H9 (cell line): ENCODE results near the gene CFAP100. TPM values are rescaled to one million over a fixed set of nuclear protein-coding genes. Genes with fewer than 3 reads are reported as not detected.

Experiments used
- DNase-seq: peaks from one replicate; pipeline ENCODE4 v3.0.0-alpha.2; 2017
- H2AFZ ChIP-seq: one replicate; pipeline ENCODE4 v1.6.1; 2013; ENCODE audit warnings: mild to moderate bottlenecking, low read length, control low read depth, moderate library complexity
- H2AK5ac ChIP-seq: 2 replicates; pipeline ENCODE4 v1.6.1; 2013; ENCODE audit warnings: low read length, control low read depth, mixed read lengths; ENCODE audit not compliant: insufficient read length
- H2BK120ac ChIP-seq: one replicate; pipeline ENCODE4 v1.6.1; 2013; ENCODE audit warnings: low read depth, mild to moderate bottlenecking, low read length, control low read depth, inconsistent platforms; ENCODE audit not compliant: poor library complexity, severe bottlenecking
- H2BK12ac ChIP-seq: 2 replicates; pipeline ENCODE4 v1.6.1; 2013; ENCODE audit warnings: low read length, control low read depth, mixed read lengths, low read depth; ENCODE audit not compliant: insufficient read length
- H2BK15ac ChIP-seq: 2 replicates; pipeline ENCODE4 v1.6.1; 2013; ENCODE audit warnings: low read depth, low read length, control low read depth
- H2BK20ac ChIP-seq: one replicate; pipeline ENCODE4 v1.6.1; 2013; ENCODE audit warnings: low read depth, mild to moderate bottlenecking, low read length, control low read depth, inconsistent platforms; ENCODE audit not compliant: poor library complexity, severe bottlenecking
- H2BK5ac ChIP-seq: 2 replicates; pipeline ENCODE4 v1.6.1; 2013; ENCODE audit warnings: low read length, control low read depth, mixed read lengths; ENCODE audit not compliant: insufficient read length
- H3K14ac ChIP-seq: 2 replicates; pipeline ENCODE4 v1.6.1; 2013; ENCODE audit warnings: low read length, control low read depth; ENCODE audit not compliant: insufficient read depth
- H3K18ac ChIP-seq: 2 replicates; pipeline ENCODE4 v1.6.1; 2013; ENCODE audit warnings: low read depth, mild to moderate bottlenecking, mixed read lengths, low read length, control low read depth; ENCODE audit not compliant: insufficient read length
- H3K23ac ChIP-seq: 2 replicates; pipeline ENCODE4 v1.6.1; 2013; ENCODE audit warnings: low read length, control low read depth, mixed read lengths, low read depth; ENCODE audit not compliant: insufficient read length
- H3K23me2 ChIP-seq: 2 replicates; pipeline ENCODE4 v1.6.1; 2013; ENCODE audit warnings: low read depth, mild to moderate bottlenecking, mixed read lengths, low read length, control low read depth; ENCODE audit not compliant: insufficient read length, poor library complexity, severe bottlenecking
- H3K27ac ChIP-seq: 2 replicates; pipeline ENCODE4 v1.5.1; 2013; ENCODE audit warnings: low read length, control low read depth, mixed read lengths, low read depth; ENCODE audit not compliant: insufficient read length
- H3K27me3 ChIP-seq: 2 replicates; pipeline ENCODE4 v1.6.1; 2013; ENCODE audit warnings: low read length, control low read depth, inconsistent platforms; ENCODE audit not compliant: insufficient read depth
- H3K4ac ChIP-seq: 2 replicates; pipeline ENCODE4 v1.6.1; 2013; ENCODE audit warnings: low read depth, mild to moderate bottlenecking, control low read depth, inconsistent platforms, low read length, moderate library complexity
- H3K4me1 ChIP-seq: 2 replicates; pipeline ENCODE4 v1.6.1; 2013; ENCODE audit warnings: low read length, control low read depth, inconsistent platforms; ENCODE audit not compliant: insufficient read depth
- H3K4me2 ChIP-seq: 2 replicates; pipeline ENCODE4 v1.6.1; 2013; ENCODE audit warnings: low read length, control low read depth, mixed read lengths; ENCODE audit not compliant: insufficient read length, insufficient read depth
- H3K56ac ChIP-seq: 2 replicates; pipeline ENCODE4 v1.6.1; 2013; ENCODE audit warnings: low read depth, mild to moderate bottlenecking, mixed read lengths, low read length, control low read depth; ENCODE audit not compliant: insufficient read length
- H3K79me1 ChIP-seq: 2 replicates; pipeline ENCODE4 v1.6.1; 2013; ENCODE audit warnings: low read depth, mild to moderate bottlenecking, moderate library complexity, low read length, control low read depth, inconsistent platforms; ENCODE audit not compliant: insufficient read depth, poor library complexity, severe bottlenecking
- H3K79me2 ChIP-seq: 2 replicates; pipeline ENCODE4 v1.6.1; 2013; ENCODE audit warnings: low read length, control low read depth, inconsistent platforms; ENCODE audit not compliant: insufficient read depth
- H3K9ac ChIP-seq: 2 replicates; pipeline ENCODE4 v1.6.1; 2013; ENCODE audit warnings: low read length, control low read depth, mixed read lengths; ENCODE audit not compliant: insufficient read length; ENCODE audit errors: extremely low read depth
- H3K9me3 ChIP-seq: one replicate; pipeline ENCODE4 v1.6.1; 2013; ENCODE audit warnings: low read depth, low read length, inconsistent platforms; ENCODE audit not compliant: control insufficient read depth
- H3T11ph ChIP-seq: one replicate; pipeline ENCODE4 v1.6.1; 2013; ENCODE audit warnings: mild to moderate bottlenecking, low read length, control low read depth, inconsistent platforms
- H4K20me1 ChIP-seq: one replicate; pipeline ENCODE4 v1.6.1; 2013; ENCODE audit not compliant: control insufficient read depth, insufficient read length, insufficient read depth
- H4K5ac ChIP-seq: 2 replicates; pipeline ENCODE4 v1.6.1; 2013; ENCODE audit warnings: low read depth, mild to moderate bottlenecking, mixed read lengths, low read length, control low read depth; ENCODE audit not compliant: insufficient read length
- H4K8ac ChIP-seq: replicated peaks from 2 replicates; pipeline ENCODE4 v1.6.1; 2013; ENCODE audit warnings: low read length, control low read depth, mixed read lengths, low read depth; ENCODE audit not compliant: insufficient read length
- H4K91ac ChIP-seq: 2 replicates; pipeline ENCODE4 v1.6.1; 2013; ENCODE audit warnings: low read depth, mild to moderate bottlenecking, moderate library complexity, mixed read lengths, low read length, control low read depth; ENCODE audit not compliant: insufficient read length
- H3K27ac Mint-ChIP-seq, 3 experiments: 2 replicates in 2 of 3; 3 replicates in 1 of 3; pipeline ENCODE4 v1.8.0; 2020 to 2021; ENCODE audit warnings: mixed read lengths in 3 of 3, mild to moderate bottlenecking in 1 of 3, moderate library complexity in 1 of 3
- H3K27me3 Mint-ChIP-seq: 2 replicates; pipeline ENCODE4 v1.8.0; 2021; ENCODE audit warnings: low read depth, mild to moderate bottlenecking, moderate library complexity, mixed read lengths
- H3K36me3 Mint-ChIP-seq, 3 experiments: 2 replicates in 2 of 3; 3 replicates in 1 of 3; pipeline ENCODE4 v1.8.0; 2020 to 2021; ENCODE audit warnings: low read depth in 3 of 3, mixed read lengths in 3 of 3; ENCODE audit not compliant: insufficient read depth in 1 of 3
- H3K4me1 Mint-ChIP-seq, 2 experiments: 2 replicates each; pipeline ENCODE4 v1.8.0; 2020; ENCODE audit warnings: mixed read lengths in 2 of 2
- H3K4me3 Mint-ChIP-seq, 2 experiments: 2 replicates in 1 of 2; 3 replicates in 1 of 2; pipeline ENCODE4 v1.8.0; 2020 to 2021; ENCODE audit warnings: mild to moderate bottlenecking in 2 of 2, mixed read lengths in 2 of 2, moderate library complexity in 1 of 2
- H3K9me3 Mint-ChIP-seq, 2 experiments: 2 replicates in 1 of 2; 3 replicates in 1 of 2; pipeline ENCODE4 v1.8.0; 2020; ENCODE audit warnings: mild to moderate bottlenecking in 2 of 2, mixed read lengths in 2 of 2, moderate library complexity in 1 of 2
- CTCF ChIP-seq: fragments of 200-600 bp; sonication (generic); conservative IDR thresholded peaks from 3 replicates; pipeline ENCODE4 v1.8.0; 2021; ENCODE audit warnings: antibody characterized with exemption, mild to moderate bottlenecking
- WGBS: extraction: QIAGEN DNeasy Blood & Tissue Kit; methylation state at CpG from one replicate; pipeline ENCODE4 v1.1.7; 2013; ENCODE audit warnings: missing lambda C conversion rate, low lambda C conversion rate, mixed read lengths; ENCODE audit not compliant: insufficient read length; ENCODE audit errors: extremely low coverage; 5-methylcytosine and 5-hydroxymethylcytosine counted together
- total RNA-seq: library from RNA; stranded (reverse); gene quantifications from 2 replicates; pipeline ENCODE4 v1.2.1, GENCODE V29; 2021

Gene CFAP100
- total RNA-seq, 1 experiment from 2014 or later, result 0.44 TPM

- H3K4me3 Mint-ChIP-seq, result no peak overlapping the region
- Histone ChIP-seq H4K91ac (no peak overlapping the region), H3K27me3 (no peaks in the 10 kb centered on the region), H2BK12ac (no peak overlapping the region), H3K27ac (no peak overlapping the region), H3K18ac (no peak overlapping the region), H3K23me2 (no peaks in the 10 kb centered on the region), H3K79me1 (no peaks in the 10 kb centered on the region), H2BK120ac (no peak overlapping the region), H2AFZ (no peak overlapping the region), H4K20me1 (no peaks in the 10 kb centered on the region), H2BK5ac (no peak overlapping the region), H3K4me2 (no peak overlapping the region), H3K14ac (no peak overlapping the region), H2BK20ac (no peak overlapping the region), H3K23ac (no peak overlapping the region), H3K56ac (no peak overlapping the region), H3K9me3 (no peaks in the 10 kb centered on the region), H3K79me2 (no peaks in the 10 kb centered on the region), H2AK5ac (no peak overlapping the region), H3K4ac (no peak overlapping the region), H3K4me1 (no peaks in the 10 kb centered on the region), H3K9ac (no peak overlapping the region), H4K5ac (no peak overlapping the region), H2BK15ac (no peak overlapping the region), H3T11ph (no peak overlapping the region), H4K8ac (no peak overlapping the region)
- no peak for TF ChIP-seq CTCF
- peaks cover 20 to 35% of the 10 kb centered on the region in 2 experiments for H3K4me1 Mint-ChIP-seq
- peaks cover 0 to 35% (median 24%) of the 10 kb centered on the region in 3 experiments; a peak in 6 of 7 replicates for H3K36me3 Mint-ChIP-seq
- H3K27ac Mint-ChIP-seq, result no peak overlapping the region
- no CpG with 5 or more reads among the region's 8 CpGs for WGBS
- H3K9me3 Mint-ChIP-seq, result no peaks in the 10 kb centered on the region
- H3K27me3 Mint-ChIP-seq, result peaks cover 2% of the 10 kb centered on the region; the same call in 1 of the 2 replicates
- peak; percentile 16 for DNase-seq
Observed at GRCh38 chr3:126438186-126438585, 43.5 kb downstream of the CFAP100 start.
